Prostate gland (tissue), 2 donors: Measurements from ENCODE around the gene JAKMIP2.

Experiments
- POLR2A ChIP-seq: fragments of 450-650 bp; IDR thresholded peaks from one replicate; pipeline ENCODE4 v1.6.1; 2016; ENCODE audit warnings: antibody characterized with exemption, mild to moderate bottlenecking
- POLR2AphosphoS5 ChIP-seq: sonication (generic); formaldehyde crosslinking; IDR thresholded peaks from one replicate; pipeline ENCODE4 v1.6.1; 2017; ENCODE audit warnings: antibody characterized with exemption
- TF ChIP-seq, protein P1 (sequence below), 4 experiments: fragments of 200-600 bp in 2 of 4; fragments of 450-650 bp in 2 of 4; sonication (generic) in 2 of 4; IDR thresholded peaks; 1 replicate in 3 of 4; 2 replicates in 1 of 4; pipeline ENCODE4 v1.5.1; 2016 to 2019; ENCODE audit warnings: antibody characterized with exemption in 4 of 4, mild to moderate bottlenecking in 2 of 4, moderate library complexity in 2 of 4

DNA sequence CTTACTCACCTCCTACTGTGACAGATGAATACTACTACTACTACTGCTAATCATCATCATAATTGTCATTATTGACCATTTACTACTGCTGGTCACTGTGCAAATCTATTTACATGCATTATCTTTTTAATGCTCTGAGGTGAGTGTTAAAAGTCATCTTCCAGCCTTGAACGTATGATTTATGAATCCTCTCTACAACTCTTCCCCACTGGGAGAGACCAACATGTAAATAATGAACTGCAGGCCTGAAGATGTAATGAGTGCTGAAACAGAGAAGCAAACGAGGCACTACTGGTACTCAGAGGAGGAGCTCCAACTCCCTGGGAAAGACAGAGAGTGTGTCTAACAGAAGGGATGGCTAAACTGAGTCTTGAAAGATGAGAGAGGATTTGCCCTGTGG is 95.4 kb downstream of the JAKMIP2 start:
- TF ChIP-seq, protein P1, sequence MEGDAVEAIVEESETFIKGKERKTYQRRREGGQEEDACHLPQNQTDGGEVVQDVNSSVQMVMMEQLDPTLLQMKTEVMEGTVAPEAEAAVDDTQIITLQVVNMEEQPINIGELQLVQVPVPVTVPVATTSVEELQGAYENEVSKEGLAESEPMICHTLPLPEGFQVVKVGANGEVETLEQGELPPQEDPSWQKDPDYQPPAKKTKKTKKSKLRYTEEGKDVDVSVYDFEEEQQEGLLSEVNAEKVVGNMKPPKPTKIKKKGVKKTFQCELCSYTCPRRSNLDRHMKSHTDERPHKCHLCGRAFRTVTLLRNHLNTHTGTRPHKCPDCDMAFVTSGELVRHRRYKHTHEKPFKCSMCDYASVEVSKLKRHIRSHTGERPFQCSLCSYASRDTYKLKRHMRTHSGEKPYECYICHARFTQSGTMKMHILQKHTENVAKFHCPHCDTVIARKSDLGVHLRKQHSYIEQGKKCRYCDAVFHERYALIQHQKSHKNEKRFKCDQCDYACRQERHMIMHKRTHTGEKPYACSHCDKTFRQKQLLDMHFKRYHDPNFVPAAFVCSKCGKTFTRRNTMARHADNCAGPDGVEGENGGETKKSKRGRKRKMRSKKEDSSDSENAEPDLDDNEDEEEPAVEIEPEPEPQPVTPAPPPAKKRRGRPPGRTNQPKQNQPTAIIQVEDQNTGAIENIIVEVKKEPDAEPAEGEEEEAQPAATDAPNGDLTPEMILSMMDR (IDR thresholded peaks at IDR 0.05), result no peak
- TF ChIP-seq POLR2A (no peak), POLR2AphosphoS5 (no peak)
